Activated CD8-positive, alpha-beta memory T cell treated with anti-CD3 and anti-CD28 coated beads, Interleukin-2, amount 50 U/mL, for 1 hour (primary cell): ENCODE measurements around the gene NAA38.

Experiments used
- DNase-seq: peaks from one replicate; pipeline ENCODE4 v3.0.0-alpha.2; 2020; ENCODE audit errors: extremely low read depth

Gene NAA38

DNA sequence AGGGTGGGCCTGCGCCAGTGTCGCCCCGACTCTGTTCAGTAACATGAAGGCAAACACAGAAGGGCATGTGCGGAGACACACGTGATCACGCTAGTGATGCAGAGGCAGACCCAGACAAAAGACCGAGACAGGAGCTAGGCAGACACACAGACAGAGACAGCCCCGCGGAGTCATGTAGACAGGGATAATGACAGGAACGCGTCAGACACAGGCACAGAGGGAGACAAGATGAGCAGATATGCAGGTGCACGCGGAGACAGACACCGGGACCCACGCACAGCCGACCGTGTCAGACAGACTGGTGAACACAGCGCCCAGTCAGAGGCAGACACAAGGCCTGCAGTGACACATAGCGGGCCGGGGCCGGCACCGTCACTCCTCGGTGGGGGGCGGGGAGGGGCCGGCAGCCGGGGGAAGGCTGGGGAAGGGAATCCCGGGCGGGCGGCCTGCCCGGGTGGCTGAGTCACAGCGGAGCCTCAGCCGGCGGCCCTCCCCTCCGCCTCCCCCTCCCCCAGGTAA, 15.9 kb downstream of the NAA38 start:
- DNase-seq = peak; percentile 95

DNA sequence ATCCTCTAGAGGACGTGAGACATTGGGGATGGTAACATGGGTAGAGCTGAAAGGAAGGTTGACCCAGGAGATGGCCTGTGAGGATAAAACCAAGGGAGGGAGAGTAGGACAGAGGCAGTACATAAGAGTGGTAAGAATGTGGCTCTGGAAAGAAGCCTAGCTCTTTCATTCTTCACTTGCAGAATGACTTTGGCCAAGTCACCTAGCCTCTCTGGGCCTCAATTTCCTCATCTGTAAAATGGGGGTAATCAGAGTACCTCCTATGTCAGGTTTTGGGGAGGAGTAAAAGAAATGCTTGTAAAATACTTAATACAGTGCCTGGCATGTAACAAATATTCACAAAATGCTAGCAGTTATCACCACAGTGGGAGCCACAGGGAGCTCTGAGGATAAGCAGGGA, 16.5 kb downstream of the NAA38 start:
- DNase-seq = no peak

DNA sequence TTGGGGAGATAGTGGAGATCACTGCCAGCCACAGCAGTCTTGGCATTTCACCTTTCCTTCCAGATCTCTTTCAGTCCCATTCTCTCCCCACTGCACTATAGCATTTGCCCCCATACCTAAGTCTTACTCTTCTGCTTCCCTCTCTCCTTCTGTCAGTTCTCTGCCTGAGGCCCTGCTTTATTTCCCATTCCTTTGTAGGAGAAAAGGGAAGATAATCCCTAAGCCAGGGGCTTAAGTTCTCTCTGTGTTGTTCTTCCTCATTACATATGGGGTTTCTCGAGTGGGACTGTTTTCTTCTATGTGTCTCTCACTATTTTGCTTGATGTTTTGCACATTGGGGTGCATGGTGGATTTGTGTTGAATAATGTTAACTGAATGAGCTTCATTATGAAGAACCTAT, 16.9 kb downstream of the NAA38 start:
- DNase-seq = no peak

DNA sequence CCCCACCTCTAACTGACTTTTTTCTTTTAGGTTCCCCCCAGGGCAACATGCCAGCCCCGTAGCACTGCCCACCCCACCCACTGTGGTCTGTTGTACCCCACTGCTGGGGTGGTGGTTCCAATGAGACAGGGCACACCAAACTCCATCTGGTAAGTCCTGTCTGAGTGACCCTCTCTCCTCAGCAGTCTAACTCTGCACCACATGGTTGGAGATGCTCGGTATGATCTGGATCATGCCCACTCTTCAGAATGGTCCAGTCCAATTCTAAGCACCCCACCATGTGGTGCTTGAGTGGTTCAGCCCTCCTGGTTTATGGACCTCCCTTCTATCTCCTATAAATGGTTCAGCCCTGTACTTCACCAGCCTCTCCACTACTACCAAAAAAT, 17.5 kb downstream of the NAA38 start:
- no peak for DNase-seq

DNA sequence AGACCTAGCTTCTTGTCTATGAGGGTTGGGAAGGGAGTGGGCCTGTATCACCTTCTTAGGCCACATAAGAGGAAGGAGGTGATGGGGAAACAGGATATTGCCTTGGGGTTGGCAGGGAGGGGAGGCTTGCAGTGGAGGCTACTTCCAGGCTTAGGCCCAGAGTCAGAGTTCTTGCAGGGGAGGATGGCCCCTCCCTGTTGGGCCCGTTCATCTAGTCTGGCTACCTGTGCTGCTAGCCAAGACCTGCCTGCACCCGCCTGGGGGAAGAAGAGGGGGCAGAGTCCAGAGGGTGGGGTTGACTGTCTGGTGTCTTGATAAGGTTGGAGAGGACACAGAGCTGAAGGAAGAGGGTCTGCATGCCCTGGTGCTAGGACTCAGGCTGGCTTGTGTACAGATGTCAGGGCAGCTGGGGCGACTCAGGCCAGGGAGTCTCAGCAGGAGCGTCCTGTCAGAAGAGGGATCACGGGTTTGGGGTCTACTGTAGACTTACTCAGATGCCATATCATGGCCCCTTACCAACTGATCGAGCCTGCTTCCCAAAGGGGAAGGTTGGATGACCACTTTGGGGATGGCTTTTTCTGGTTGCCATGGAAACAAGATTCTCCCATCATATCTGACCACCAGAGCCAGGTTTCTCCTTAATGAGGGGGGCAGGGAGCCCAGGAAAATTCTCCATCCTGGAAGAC, 18.0 kb downstream of the NAA38 start:
- DNase-seq = no peak

DNA sequence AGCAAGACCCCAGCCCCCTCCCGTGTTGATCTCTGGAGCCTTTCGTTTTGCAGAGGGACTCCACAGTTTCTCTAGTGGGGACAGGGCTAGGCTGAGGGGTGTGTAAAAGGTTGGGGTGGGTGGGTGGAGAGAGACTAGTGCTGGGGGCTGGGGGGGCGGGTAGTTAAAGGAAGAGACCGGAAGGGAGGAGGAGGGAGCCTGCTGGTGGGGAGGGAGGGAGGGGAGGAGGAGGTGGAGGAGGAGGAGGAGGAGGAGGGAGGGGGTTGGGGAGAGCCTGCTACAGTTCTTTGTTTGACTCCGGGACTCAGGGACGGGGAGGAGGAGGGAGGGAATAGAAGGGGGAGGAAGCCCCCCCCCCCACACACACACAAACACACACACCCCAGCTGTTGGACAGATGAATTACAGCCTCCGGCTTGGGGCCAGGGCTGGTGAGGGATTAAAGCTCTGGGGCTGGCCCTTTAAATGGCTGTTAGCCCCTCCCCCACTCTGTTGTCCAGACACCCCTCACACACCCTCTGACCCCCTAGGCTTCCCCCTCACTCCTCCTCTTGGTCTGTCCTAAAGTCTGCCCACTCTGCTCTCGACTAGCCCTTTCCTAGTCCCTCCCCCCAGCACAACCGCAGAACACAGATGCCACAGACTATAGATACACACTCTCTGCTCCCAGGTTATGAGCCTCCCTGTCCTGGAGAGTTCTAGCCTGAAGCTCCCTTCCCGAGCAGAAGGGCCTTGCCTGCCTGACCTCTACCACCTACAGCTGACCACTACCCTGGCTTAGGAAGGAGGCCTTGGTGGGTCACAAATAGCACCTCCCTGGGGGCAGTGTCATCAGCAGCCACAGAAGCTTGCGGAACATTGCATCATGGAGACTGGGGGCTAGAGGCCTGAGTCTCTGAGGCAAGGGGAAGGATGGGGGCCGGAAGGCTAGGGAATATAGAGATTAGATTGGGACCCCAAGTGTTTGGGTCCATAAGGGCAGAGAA, 19.0 kb downstream of the NAA38 start:
- DNase-seq = no peak

DNA sequence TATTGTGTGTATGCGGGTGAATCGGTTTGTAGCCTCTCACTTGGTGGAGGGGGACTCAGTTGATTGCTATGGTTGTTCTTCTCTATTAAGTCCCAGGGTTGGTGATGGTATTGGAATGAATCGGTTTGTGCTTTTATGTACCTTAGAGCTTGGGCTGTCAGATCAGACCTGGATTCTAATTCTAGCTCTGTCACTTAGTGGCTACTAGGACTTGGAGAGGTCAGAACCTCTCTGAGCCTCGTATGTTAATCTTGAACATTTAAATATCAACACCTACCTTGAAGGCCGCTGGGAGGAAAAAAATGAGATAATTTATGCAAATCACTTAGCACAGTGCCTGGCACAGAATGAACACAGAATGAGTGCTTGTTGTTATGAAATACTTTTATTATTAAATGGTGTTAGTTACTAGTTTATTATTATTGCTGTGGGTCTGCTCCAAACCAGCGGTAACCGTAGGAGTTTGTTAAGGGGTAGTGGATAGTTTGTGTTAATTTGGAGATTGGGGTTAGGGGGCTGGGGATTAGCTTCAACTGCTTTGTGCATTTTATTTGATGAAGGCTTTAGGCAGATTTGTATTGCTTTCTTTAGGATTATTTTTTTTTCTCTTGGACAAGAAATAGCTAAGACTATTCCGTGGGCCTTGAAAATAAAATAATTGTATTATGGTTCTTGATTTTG, 19.8 kb downstream of the NAA38 start:
- DNase-seq = no peak

DNA sequence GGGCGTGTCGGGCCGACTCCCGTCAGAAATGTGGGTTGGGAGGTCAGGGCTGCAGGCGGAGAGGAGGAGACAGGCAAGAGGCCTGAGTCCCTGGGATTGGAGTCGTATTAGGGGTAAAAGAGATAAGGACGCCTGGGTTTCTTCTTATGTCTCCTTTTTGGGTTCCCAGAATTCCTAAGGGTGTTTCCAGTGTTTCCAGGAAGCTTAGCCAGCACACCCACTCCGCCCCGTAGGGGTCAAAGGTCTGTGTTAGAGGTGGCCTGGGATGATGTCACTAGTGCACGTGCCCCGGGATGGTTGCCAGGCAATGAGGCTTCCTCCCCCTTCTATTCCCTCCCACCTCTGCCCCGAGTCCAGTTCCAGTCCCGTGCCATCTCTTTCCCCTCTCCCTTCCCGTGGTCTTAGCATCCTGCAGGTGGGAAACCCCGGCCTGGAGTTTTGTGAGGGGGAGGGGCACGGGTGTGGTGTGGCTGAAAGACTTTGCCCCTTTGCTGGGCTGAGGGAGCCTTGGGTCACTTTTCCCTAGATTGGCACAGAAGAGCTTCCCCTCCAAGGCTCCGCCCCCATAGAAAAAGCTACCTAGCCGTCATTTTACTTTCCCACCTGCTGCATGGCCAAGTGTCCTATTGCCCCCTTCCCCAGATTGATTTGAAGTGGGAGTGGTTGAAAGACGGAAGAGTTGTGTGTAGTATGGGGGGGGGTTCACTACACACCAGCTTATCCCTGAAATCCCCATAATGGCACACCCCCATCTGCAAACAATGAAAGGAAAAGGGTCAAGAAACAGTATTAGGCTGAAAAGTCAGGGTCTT, 20.6 kb downstream of the NAA38 start:
- DNase-seq = no peak

DNA sequence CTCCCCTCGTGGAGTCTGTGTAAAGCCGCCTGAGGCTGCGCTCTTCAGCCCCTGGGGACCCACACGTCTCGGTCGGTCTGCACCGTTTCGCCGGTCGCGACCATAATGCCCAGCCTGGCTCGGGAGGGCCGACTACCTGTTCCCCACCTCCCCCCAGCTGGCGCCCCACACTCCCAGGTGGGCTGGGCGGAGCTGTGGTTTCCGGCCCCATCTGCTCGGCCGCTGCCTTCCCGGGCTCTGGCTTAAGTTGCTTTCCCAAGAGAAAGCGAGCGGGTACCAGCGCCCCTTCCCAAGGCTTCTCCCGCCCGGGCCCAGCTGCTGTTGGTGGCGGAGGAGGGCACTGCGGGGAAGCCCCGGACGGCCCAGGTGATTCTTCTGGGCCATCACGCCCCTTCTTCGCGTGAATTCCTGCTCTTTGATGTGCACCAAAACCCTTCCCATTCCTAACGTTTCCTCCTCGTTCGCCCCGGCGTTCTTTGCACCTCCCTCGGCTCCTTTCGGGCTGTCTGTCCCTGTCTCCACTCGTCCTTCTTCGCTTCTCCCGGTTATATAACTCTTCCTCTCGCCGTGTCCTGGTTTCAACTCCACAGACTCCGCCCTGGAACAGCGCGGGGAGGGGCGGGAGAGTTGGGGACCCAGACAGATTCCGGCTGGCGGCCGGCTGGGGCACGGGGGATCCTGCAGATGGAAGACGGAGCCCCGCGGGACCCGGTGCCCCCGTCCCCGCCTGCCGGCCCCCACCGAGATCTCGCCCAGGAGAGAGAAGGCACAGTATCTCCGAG, 21.4 kb downstream of the NAA38 start:
- DNase-seq = no peak

DNA sequence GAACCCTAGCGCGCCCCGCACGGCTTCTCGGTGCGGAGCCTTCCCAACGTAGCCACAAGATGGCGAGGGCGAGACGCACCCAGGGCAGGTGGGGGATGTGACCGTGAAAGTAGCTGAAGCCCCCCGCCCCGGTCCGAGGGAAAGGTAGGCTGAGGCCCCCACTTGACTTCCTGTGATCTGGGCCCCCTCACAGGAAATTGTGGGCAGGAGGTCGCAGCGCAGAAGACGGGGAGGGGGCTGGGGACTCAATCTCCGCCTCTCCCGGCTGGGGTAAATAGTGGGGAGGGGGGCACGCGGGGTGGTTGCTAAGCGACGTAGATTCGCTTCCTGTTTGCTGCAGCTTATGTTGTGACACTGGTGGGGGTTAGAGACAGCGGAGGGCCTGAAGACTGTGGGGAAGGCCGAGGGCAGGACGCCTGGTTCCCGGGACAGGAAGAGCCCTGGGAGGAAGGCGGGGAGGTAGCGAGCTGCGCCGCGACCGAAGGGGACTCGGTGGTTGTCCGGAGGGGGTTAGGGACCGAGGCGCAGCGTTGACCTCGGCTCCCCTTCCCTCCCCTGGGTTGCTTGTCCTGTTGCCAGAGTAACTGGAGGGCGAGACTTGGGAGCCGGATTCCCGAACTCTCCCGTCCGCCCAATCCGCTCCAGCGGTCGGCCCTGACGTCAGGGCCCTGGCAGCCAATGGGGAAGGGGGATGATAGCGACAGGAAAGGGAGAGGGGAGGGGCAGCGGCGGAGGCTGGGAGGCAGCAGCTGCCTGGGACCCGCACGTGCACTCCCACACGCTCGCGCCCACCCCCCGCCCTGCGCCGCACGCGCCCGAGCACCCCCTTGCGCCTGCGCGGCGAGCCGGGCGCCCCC, 22.2 kb downstream of the NAA38 start:
- peak; percentile 83 for DNase-seq

DNA sequence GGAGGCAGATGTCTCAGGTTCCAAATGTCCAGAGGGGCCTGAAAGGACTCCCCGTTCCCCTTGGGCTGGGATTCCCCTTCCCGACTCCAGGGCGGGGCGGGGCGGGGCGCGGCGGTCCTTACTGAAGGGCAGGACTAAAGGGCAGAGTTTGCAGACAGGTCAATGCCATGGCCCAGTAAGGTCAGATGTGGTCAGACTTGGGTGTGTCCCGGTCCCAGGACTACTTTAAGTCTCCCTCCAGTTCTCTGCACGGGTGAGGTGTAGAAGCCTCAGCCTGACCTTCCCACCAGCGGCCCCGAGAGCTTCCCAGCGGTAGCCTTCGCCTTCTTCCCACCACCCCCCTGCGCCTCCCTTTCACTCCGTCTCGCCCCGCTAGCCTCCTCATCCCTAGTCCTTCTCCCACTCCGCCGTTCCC, 22.8 kb downstream of the NAA38 start:
- DNase-seq = no peak

DNA sequence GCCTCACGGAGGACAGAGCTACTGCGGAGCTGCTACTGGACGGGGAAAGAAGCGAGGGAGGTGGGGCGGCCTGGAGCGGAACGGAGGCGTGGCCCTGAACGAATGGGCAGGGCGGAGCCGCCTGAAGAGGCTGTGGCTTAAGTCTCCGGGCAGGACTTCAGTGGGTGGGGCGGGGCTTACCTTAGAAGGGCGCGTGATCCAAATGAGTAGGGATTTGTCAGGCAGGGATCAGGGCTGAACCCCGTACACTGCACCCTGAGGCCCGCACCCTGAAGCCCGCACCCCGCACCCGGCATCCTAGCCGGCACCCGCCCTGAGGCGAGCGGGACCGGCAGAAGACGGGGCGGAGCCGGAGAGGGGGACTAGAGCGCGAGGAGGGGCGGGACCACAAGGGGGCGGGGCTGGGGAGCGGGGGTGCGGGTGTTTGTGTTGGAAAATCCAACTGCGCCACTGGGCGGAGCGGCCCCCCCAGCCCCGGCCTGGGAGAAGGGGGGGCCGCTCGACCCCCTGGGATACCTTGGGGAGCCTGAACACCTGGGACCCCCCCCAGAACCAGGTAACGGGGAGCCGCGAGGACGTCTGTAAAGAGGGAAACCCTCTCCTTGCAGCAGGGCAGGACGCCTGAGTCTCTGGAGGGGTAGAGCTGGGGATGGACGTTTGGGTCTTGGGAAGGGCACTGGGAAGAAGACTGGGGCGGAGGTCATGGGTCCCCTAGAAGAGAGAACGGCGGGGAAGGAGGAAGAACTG, 23.4 kb downstream of the NAA38 start, which contains the start of gene KDM6B:
KDM6B (plus strand) TSS at position 423 of the 747 bp plus-strand sequence. CDS start 11,338 bp downstream, outside the sequence.
- no peak for DNase-seq

DNA sequence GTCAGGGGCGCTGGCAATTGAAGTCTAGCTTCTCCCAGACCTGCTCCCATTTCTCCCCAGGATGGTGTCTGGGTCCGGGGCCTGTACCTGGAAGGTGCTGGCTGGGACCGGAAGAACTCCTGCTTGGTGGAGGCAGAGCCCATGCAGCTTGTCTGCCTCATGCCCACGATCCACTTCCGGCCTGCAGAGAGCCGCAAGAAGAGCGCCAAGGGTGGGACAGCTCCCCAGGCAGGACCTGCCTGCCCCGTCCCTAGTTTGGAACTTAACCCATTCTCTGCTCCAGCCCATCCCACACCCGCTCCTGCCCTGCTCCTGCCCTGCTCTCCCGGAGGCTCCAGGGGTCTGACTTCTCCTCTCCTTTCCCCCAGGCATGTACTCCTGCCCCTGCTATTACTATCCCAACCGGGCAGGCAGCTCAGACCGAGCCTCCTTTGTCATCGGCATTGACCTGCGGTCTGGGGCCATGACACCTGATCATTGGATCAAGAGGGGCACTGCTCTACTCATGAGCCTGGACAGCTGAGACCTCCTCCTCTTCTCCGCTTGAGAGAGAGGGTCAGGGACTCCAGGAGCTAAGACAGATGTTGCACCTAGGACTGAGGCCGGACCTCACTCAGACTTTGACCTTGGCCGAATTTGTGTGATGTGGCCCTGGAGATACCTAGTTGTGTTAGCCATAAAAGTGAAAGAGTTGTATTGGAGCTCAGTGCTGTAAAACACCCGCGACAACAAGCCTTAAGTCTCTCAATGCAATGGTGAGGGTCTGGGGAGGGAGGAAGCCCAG, 24.2 kb downstream of the NAA38 start:
- no peak for DNase-seq

DNA sequence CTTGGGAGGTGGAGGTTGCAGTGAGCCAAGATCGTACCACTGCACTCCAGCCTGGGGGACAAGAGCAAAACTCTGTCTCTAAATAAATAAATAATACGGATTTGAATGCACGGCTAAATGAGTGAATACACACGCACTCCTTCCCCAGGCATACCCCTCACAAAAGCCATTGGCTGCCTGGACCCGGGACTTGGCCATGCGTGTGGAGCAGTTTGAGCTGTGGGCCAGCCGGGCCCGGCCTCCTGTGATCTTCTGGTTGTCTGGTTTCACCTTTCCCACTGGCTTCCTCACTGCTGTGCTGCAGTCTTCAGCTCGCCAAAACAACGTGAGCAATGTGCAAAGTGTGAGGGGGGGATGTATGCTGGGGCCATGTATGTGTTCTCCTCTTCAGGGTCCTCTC, 24.9 kb downstream of the NAA38 start:
- no peak for DNase-seq

DNA sequence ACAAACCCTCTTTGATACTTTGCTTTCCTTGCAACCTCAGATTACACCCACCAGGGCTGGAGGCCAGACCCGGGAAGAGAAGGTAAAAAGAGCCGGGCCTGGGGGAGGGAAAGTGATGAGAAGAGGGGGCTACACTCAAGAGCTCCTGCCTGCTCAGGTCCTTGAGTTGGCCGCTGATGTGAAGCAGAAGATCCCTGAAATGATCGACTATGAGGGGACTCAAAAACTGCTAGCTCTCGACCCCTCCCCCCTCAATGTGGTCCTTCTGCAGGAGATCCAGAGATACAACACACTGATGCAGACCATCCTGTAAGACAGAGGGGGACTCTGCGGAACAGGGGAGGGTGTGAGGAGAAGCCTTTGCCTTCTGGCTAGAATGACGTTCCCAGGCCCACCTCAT, 26.1 kb downstream of the NAA38 start:
- no peak for DNase-seq

DNA sequence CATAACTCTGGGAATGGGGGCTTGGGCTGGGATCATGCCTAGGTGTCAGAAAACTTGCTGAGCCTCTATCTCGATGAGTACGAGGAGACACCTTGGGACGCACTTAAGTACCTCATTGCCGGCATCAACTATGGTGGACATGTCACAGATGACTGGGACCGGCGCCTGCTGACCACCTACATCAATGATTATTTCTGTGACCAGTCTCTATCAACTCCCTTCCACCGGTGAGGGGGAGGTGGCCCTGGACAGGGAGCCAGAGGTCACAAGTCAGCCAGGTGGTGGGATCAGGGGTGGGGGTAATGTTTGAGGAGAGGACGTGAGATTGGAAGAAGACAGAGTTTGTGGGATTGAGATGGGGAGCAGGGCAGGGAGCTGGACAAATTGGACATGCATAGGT, 26.7 kb downstream of the NAA38 start:
- DNase-seq = no peak

DNA sequence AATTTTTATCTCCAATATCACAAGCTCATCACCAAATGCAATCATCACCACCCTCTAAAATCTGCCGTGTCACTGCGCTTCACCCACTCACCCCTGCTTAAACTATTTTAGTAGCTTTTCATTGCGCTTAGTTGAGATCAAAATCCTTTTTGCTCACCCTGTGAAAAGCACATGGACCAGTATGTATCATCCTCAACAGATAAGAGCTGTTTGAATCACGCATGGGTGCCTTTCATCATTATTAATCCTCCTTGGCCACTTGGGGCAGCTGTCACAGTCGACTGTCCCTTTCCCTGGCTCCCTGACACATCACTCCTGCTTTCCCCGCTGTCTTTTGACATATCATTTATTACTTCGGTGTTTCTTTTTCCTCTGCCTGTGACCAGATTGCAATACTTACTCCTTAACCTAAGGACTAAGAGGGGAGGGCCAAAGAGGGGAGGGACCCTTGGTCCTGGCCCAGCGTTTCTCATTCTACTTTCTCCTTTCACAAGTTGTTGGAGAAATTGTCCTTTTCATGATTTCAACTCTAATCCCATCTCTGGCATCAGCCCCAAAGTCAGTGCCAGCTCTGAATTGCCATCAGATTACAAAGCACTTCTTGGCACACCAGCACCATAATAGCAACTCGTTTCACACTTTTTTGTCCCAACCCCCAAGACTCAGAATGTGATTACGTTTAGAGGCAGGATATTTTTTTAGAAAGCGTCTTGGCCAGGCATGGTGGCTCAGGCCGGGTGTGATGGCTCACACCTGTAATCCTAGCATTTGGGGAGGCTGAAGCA, 32.0 kb downstream of the NAA38 start:
- no peak for DNase-seq
